OCI-LY7 (cell line): ENCODE measurements around the gene IZUMO1R.
"Not testable (repeated sequence)": the region's sequence is repeated elsewhere in the genome, so short reads cannot be mapped to it uniquely, and the experiment has no call there.

Source experiments
- CTCF ChIP-seq: fragments of 200-600 bp; sonication (generic); conservative IDR thresholded peaks from 2 replicates; pipeline ENCODE4 v1.5.1; 2014; ENCODE audit warnings: mild to moderate bottlenecking, antibody characterized with exemption, low read length, moderate library complexity, mixed read lengths
- EZH2phosphoT487 ChIP-seq: fragments of 200-600 bp; sonication (generic); IDR thresholded peaks from 2 replicates; pipeline ENCODE4 v1.6.1; 2018; ENCODE audit warnings: low read depth, borderline replicate concordance, mild to moderate bottlenecking, mixed run types, antibody characterized with exemption, low read length, moderate library complexity, mixed read lengths

GRCh38 chr11:94346311-94346710 is 41.9 kb downstream of the IZUMO1R start:
- not testable (repeated sequence) for TF ChIP-seq CTCF, EZH2phosphoT487
